Neural progenitor cell (in vitro differentiated cells): ENCODE data around the gene SCFD2.

Experiments used
- EZH2 ChIP-seq: fragments of 200-600 bp; sonication (generic); IDR thresholded peaks from 2 replicates; pipeline ENCODE4 v1.6.1; 2017; ENCODE audit warnings: antibody characterized with exemption, mild to moderate bottlenecking, moderate library complexity
- EZH2phosphoT487 ChIP-seq: fragments of 200-600 bp; sonication (generic); IDR thresholded peaks from 2 replicates; pipeline ENCODE4 v1.6.1; 2017; ENCODE audit warnings: antibody characterized with exemption
- TF ChIP-seq, protein P1 (sequence below): fragments of 200-600 bp; sonication (generic); IDR thresholded peaks from 2 replicates; pipeline ENCODE4 v1.5.1; 2017; ENCODE audit warnings: antibody characterized with exemption, mild to moderate bottlenecking

DNA sequence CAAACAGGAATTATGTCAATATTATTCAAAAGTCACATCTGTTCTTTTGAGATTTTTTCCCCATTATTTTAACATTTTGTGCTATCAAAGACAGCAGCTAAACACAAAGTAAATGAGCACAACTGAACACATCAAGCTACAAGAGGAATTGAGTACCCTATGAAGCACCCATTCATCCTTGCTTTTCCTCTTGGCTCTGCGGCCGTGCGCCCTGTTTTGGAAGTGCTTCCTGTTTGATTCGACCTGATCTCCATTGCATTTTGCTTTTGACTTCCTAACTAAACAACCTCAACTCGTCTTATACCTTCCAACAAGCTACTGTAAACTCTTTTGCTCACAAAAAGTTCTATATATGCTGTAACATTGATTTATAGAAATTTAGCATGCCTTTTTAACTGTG, 85.0 kb downstream of the SCFD2 start:
- TF ChIP-seq, protein P1, sequence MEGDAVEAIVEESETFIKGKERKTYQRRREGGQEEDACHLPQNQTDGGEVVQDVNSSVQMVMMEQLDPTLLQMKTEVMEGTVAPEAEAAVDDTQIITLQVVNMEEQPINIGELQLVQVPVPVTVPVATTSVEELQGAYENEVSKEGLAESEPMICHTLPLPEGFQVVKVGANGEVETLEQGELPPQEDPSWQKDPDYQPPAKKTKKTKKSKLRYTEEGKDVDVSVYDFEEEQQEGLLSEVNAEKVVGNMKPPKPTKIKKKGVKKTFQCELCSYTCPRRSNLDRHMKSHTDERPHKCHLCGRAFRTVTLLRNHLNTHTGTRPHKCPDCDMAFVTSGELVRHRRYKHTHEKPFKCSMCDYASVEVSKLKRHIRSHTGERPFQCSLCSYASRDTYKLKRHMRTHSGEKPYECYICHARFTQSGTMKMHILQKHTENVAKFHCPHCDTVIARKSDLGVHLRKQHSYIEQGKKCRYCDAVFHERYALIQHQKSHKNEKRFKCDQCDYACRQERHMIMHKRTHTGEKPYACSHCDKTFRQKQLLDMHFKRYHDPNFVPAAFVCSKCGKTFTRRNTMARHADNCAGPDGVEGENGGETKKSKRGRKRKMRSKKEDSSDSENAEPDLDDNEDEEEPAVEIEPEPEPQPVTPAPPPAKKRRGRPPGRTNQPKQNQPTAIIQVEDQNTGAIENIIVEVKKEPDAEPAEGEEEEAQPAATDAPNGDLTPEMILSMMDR: no peak
- TF ChIP-seq EZH2: no peak
- no peak for TF ChIP-seq EZH2phosphoT487
